Pancreas (tissue), 10 donors: ENCODE measurements around the gene SIL1. TPM values are rescaled to one million over a fixed set of nuclear protein-coding genes. Genes with fewer than 3 reads are reported as not detected.
A peak's percentile ranks its signal among the peaks of the same experiment; 100 is the strongest.

Source experiments
- ATAC-seq, 4 donors: fragments of 200-7000 bp; cut with Tn5 transposase; one replicate each; pipeline versions ENCODE4 v1.8.0 to v1.9.1; 2020; ENCODE audit warnings: mild to moderate bottlenecking in 4 of 4, moderate library complexity in 4 of 4
- DNase-seq, 6 donors: peaks; one replicate each; pipeline ENCODE4 v3.0.0-alpha.2; 2020
- FAIRE-seq: peaks from 2 replicates; lab custom pipeline; 2012; peaks lifted over from hg19 to GRCh38; lab: Jason Lieb, UNC
- H3K27ac ChIP-seq, 4 donors: fragments of 200-600 bp; sonication (generic); 1 replicate in 3 of 4; 2 replicates in 1 of 4; pipeline versions ENCODE4 v1.5.0 to v1.8.0; 2020
- H3K27me3 ChIP-seq, 4 donors: fragments of 200-600 bp; one replicate each; pipeline ENCODE4 v1.8.0; 2021
- H3K36me3 ChIP-seq, 3 donors: fragments of 200-600 bp; sonication (generic) in 1 of 3; one replicate each; pipeline versions ENCODE4 v1.5.0 to v1.8.0; 2020 to 2021
- H3K4me1 ChIP-seq, 3 donors: fragments of 200-600 bp; one replicate each; pipeline ENCODE4 v1.8.0; 2021
- H3K4me3 ChIP-seq, 4 donors: fragments of 200-600 bp; sonication (generic) in 2 of 4; one replicate each; pipeline versions ENCODE4 v1.5.0 to v1.8.0; 2020 to 2021
- H3K9me3 ChIP-seq, 4 donors: fragments of 200-600 bp; one replicate each; pipeline ENCODE4 v1.8.0; 2021
- WGBS, 2 donors: extraction: QIAGEN DNeasy Blood & Tissue Kit; methylation state at CpG; one replicate each; pipeline ENCODE4 v1.1.7; 2013; 5-methylcytosine and 5-hydroxymethylcytosine counted together
- intact Hi-C, 3 donors: fragments of 100-400 bp; cut with DNase I; formaldehyde crosslinking; loops; one replicate each; pipeline versions ENCODE4 v1.11.1 to v1.14.2; 2022
- polyA plus RNA-seq, 2 donors: library from polyadenylated mRNA; stranded (reverse); fragments of 200-250 nt; gene quantifications; one replicate each; pipeline ENCODE4 v1.2.3, GENCODE V29; 2013
- total RNA-seq, 6 donors: library from RNA; stranded (reverse); fragmentation: NEBNext Ultra II Directional in 4 of 6; extraction: Animal tissue kit (Norgen Biotek cat#: 25700) in 4 of 6; gene quantifications; one replicate each; pipeline versions ENCODE4 v1.2.1 to v1.2.4, GENCODE V29; 2021 to 2023
- TF ChIP-seq, protein P1 (sequence below), 4 donors: fragments of 200-600 bp; sonication (generic) in 3 of 4; IDR thresholded peaks; one replicate each; pipeline versions ENCODE4 v1.5.0 to v1.8.0; 2021; ENCODE audit warnings: antibody characterized with exemption in 4 of 4
- donor health status: healthy with polysubstance abuse.
- donor health status: DM: no; HTN: no; CAD: no; lungs with moderate emphysema.
- donor health status: DM: no; HTN: no; CAD: no.
- donor health status: control.
- donor health status: control.
- donor health status: Bipolar disorder and iron deficiency.
- donor health status: DM: yes; HTN: yes; CAD: no.
- donor health status: DM: no; HTN: no; CAD: no.
- donor health status: DM: no; HTN: no; CAD: no.
- donor health status: DM: yes; HTN: yes; CAD: no.

The SIL1 gene
- total and polyA plus RNA-seq, 8 donors = 38.6 to 119 (median 55.0) TPM

DNA sequence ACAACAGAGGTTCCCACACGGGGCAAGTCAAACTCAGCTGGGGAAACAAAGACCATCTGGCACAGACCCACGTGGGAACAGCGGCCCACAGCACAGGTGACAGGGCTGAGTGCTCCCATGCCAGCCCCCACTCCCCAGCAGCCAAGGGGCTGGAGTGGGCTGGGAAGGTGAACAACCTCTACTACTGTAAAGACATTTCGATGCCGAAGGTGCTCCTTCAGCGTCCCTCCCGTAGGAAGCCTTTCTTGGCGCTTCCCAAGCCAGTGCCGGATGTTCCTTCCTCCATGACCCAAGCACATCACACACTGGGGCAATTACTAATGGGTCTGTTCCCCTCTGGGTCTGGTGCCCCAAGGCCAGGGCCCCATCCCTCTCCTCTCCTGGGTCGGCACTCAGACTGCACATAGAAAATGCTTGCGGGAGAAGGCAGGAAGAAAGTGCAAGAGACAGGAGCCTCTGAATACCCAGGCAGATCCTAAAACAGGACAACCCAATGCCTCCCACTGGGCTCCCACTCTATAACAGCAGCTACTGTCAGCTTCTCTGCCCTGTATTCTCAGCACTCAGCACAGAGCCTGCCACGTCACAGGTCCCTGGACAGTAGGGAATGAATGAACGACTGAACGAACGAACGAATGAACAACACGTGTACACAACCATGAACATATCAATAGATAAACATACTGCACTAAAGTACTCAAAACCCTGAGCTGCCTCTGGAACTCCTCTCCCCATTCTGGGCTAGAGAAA lies 246.0 kb downstream of the SIL1 start:
- Histone ChIP-seq H3K27ac (peak overlapping the region; percentile 39 to 83 (median 73)), H3K36me3 (no peaks in the 10 kb centered on the region), H3K27me3 (no peaks in the 10 kb centered on the region), H3K4me1 (peaks cover 45 to 81% (median 61%) of the 10 kb centered on the region in 3 donors), H3K9me3 (no peaks in the 10 kb centered on the region), H3K4me3 (no peak overlapping the region)
- ATAC-seq (no peak), DNase-seq (peak in 2 of 6 donors; percentile 26 to 42), FAIRE-seq (no peak)
- TF ChIP-seq, protein P1, sequence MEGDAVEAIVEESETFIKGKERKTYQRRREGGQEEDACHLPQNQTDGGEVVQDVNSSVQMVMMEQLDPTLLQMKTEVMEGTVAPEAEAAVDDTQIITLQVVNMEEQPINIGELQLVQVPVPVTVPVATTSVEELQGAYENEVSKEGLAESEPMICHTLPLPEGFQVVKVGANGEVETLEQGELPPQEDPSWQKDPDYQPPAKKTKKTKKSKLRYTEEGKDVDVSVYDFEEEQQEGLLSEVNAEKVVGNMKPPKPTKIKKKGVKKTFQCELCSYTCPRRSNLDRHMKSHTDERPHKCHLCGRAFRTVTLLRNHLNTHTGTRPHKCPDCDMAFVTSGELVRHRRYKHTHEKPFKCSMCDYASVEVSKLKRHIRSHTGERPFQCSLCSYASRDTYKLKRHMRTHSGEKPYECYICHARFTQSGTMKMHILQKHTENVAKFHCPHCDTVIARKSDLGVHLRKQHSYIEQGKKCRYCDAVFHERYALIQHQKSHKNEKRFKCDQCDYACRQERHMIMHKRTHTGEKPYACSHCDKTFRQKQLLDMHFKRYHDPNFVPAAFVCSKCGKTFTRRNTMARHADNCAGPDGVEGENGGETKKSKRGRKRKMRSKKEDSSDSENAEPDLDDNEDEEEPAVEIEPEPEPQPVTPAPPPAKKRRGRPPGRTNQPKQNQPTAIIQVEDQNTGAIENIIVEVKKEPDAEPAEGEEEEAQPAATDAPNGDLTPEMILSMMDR (IDR thresholded peaks at IDR 0.05) = no peak
- intact Hi-C loops = no loop called here
- 47 to 51% methylated on average over 17 of the region's 17 CpGs for WGBS, 2 donors

DNA sequence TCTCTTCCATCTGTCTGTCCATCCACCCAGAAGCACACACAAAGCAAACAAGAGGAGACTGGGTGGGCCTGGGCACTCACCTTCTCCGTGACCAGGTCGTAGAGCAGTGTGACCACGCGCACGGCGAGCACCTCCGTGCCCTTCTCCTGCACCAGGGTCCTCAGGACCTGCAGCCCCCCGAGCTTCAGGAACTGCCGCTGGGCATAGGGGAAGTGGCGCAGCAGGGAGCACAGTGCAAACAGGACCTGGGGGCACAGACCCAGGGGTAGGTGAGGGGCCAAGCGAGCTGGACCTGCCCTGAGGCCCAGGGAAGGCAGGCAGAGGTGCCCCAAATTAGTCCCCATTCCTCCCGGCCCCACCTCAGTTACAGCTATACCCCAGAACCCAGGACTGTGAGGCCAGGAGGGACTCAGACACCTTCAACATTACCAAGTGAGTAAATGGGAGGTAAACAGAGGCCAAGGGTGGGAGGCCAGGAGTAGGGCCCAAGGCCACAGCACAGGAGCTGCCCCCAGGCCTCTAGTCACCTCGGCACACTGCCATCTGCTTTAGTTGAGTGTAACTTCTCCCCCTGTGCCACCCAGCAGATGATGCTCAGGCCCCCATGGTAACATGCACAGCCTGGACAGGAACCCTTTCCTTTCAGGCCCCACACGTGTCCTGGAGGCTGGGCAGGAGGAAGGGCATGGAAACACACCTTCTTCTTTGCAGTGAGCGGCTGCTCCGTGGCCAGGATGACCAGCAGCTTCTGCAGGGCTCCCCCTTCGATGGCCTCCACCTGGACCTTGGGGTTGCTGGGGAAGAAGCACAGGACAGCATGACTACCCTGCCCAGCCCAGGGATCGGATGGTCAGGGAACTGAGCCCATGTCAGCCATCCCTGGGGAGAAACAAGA lies 246.8 kb downstream of the SIL1 start:
- FAIRE-seq (no peak), DNase-seq (peak in 2 of 6 donors; percentile 5 to 68), ATAC-seq (no peak)
- H3K4me3 ChIP-seq = no peak overlapping the region
- H3K9me3 ChIP-seq = no peaks in the 10 kb centered on the region
- H3K27ac ChIP-seq = peak overlapping the region in 3 of 4 donors; percentile 71 to 83 (median 75)
- H3K4me1 ChIP-seq = peaks cover 45 to 81% (median 61%) of the 10 kb centered on the region in 3 donors
- WGBS, 2 donors = 87 to 90% methylated on average over 18 of the region's 18 CpGs
- no peaks in the 10 kb centered on the region for H3K27me3 ChIP-seq
- TF ChIP-seq, protein P1 (IDR thresholded peaks at IDR 0.05) = no peak
- intact Hi-C loops = no loop called here
- no peaks in the 10 kb centered on the region for H3K36me3 ChIP-seq

DNA sequence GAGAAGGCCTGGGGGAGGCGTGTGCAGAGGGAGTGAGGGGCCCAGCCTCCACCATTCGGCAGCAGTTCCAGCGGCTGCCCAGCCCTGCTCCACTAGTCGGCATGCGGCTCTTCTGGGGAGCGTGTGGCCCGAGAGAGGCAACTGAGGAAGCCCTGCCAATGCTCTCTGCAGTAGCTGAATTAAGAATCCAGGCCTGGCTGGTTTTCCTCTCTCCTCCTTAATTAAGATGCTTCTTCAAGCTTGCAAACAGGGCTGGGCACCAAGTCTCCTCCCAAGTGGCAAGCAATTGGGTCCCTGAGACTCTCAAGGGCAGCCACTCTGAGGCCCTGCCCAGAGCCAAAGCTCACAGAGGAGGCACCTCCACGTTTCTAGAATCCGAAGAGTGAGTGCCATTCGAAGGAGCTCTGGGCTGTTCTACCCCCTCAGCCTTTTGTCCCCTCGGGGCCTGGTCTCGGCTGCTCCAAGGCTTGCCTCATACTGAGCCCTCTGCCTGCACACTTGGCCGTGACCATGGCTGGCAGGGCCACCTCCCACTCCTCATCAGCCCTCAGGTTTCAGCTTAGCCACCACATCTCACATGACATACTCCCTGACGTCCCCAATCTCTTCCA lies 247.6 kb downstream of the SIL1 start:
- Histone ChIP-seq H3K27ac (peak overlapping the region; percentile 11 to 83 (median 70)), H3K4me3 (no peak overlapping the region), H3K4me1 (peaks cover 45 to 80% (median 61%) of the 10 kb centered on the region in 3 donors), H3K9me3 (no peaks in the 10 kb centered on the region), H3K27me3 (no peaks in the 10 kb centered on the region), H3K36me3 (no peaks in the 10 kb centered on the region)
- TF ChIP-seq, protein P1 (IDR thresholded peaks at IDR 0.05) = no peak
- 45 to 52% methylated on average over 14 of the region's 14 CpGs for WGBS, 2 donors
- intact Hi-C loops = no loop called here
- FAIRE-seq (no peak), DNase-seq (peak in 1 of 6 donors; percentile 32), ATAC-seq (peak in 3 of 4 donors; percentile 9 to 26 (median 18))

DNA sequence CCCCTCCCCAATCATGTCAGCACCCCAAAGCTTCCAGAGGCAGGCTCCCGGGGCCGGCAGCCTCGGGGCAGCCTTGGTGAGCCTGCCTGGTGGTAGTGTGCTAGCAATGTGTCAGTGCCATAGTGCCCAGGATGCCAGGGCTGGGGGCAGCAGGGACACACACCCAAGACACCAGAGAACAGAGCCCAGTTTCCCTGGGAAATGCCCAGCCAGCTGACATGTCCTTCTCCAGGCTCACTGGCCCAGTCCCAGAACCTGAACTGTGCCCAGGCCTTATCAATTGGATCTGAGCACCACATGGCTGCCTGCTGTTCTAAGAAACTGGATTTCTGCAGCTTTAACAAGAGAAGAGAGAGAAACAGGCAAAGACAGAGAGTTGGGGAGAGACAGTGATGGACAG lies 248.2 kb downstream of the SIL1 start:
- peak; percentile 41 to 62 (median 56) for ATAC-seq
- DNase-seq = peak in 5 of 6 donors; percentile 71 to 87 (median 79)
- no peak for FAIRE-seq

More for the DNA sequence above, 248.2 kb downstream of the SIL1 start:
- 25 to 48% methylated on average over 3 of the region's 3 CpGs for WGBS, 2 donors
- Histone ChIP-seq H3K4me1 (peaks cover 45 to 74% (median 56%) of the 10 kb centered on the region in 3 donors), H3K27ac (peak overlapping the region; percentile 11 to 75 (median 45)), H3K9me3 (no peaks in the 10 kb centered on the region), H3K36me3 (no peaks in the 10 kb centered on the region), H3K4me3 (no peak overlapping the region), H3K27me3 (no peaks in the 10 kb centered on the region)
- intact Hi-C loops = no loop called here
- TF ChIP-seq, protein P1 (IDR thresholded peaks at IDR 0.05) = no peak
